HTR-8/SVneo (cell line): ENCODE results near the gene SLC35F3.
A peak's percentile ranks its signal among the peaks of the same experiment; 100 is the strongest.

Experiments
- DNase-seq: peaks from one replicate; pipeline ENCODE4 v3.0.0; 2011; ENCODE audit warnings: low spot score, mixed read lengths; ENCODE audit not compliant: insufficient read length
- FAIRE-seq: peaks from 2 replicates; lab custom pipeline; 2011; peaks lifted over from hg19 to GRCh38; lab: Jason Lieb, UNC

SLC35F3 gene

GRCh38 chr1:234265861-234266260 lies 361.4 kb downstream of the SLC35F3 start:
- no peak for DNase-seq
- no peak for FAIRE-seq

- FAIRE-seq (no peak), DNase-seq (no peak)
Observed at GRCh38 chr1:234270093-234270492, 365.6 kb downstream of the SLC35F3 start.

- FAIRE-seq (peak; percentile 71), DNase-seq (no peak)
Observed at GRCh38 chr1:234270581-234271242, 366.2 kb downstream of the SLC35F3 start.

- FAIRE-seq, result no peak
- no peak for DNase-seq
Observed at GRCh38 chr1:234271243-234271606, 366.7 kb downstream of the SLC35F3 start.

- no peak for FAIRE-seq
- DNase-seq, result no peak
Observed at GRCh38 chr1:234272656-234273312, 368.3 kb downstream of the SLC35F3 start.

GRCh38 chr1:234273981-234274380 lies 369.5 kb downstream of the SLC35F3 start:
- no peak for FAIRE-seq

GRCh38 chr1:234276151-234276788 lies 371.8 kb downstream of the SLC35F3 start:
- FAIRE-seq, result no peak

More at GRCh38 chr1:234273981-234274380, 369.5 kb downstream of the SLC35F3 start:
- DNase-seq, result no peak

GRCh38 chr1:234277161-234277868 lies 372.8 kb downstream of the SLC35F3 start:
- no peak for DNase-seq
- FAIRE-seq, result no peak

More at GRCh38 chr1:234276151-234276788, 371.8 kb downstream of the SLC35F3 start:
- no peak for DNase-seq

GRCh38 chr1:234279021-234279420 lies 374.5 kb downstream of the SLC35F3 start:
- FAIRE-seq (no peak), DNase-seq (no peak)

GRCh38 chr1:234280500-234280899 lies 376.0 kb downstream of the SLC35F3 start:
- FAIRE-seq, result no peak
- DNase-seq, result no peak

- FAIRE-seq, result no peak
- DNase-seq, result no peak
Observed at GRCh38 chr1:234281826-234282489, 377.5 kb downstream of the SLC35F3 start.

GRCh38 chr1:234286206-234286605 lies 381.7 kb downstream of the SLC35F3 start:
- FAIRE-seq (no peak), DNase-seq (no peak)

GRCh38 chr1:234288946-234289345 lies 384.5 kb downstream of the SLC35F3 start:
- FAIRE-seq (no peak), DNase-seq (no peak)

- DNase-seq (no peak), FAIRE-seq (no peak)
Observed at GRCh38 chr1:234289538-234290305, 385.2 kb downstream of the SLC35F3 start.

- no peak for DNase-seq
- FAIRE-seq, result no peak
Observed at GRCh38 chr1:234292011-234292410, 387.5 kb downstream of the SLC35F3 start.

GRCh38 chr1:234292548-234292947 lies 388.1 kb downstream of the SLC35F3 start:
- no peak for DNase-seq
- FAIRE-seq, result no peak

GRCh38 chr1:234294109-234294817 lies 389.8 kb downstream of the SLC35F3 start:
- no peak for FAIRE-seq
- no peak for DNase-seq

GRCh38 chr1:234295068-234295467 lies 390.6 kb downstream of the SLC35F3 start:
- FAIRE-seq, result no peak

GRCh38 chr1:234295626-234296025 lies 391.1 kb downstream of the SLC35F3 start:
- DNase-seq, result no peak
- FAIRE-seq, result no peak

More at GRCh38 chr1:234295068-234295467, 390.6 kb downstream of the SLC35F3 start:
- DNase-seq, result no peak
